Choroid plexus epithelial cell (primary cell): ENCODE results near the gene ENPP4.

Experiments used
- DNase-seq: peaks from one replicate; pipeline ENCODE4 v3.0.0-alpha.2; 2010; ENCODE audit warnings: low read depth
- H3K4me3 ChIP-seq: 2 replicates; pipeline ENCODE4 v1.5.1; 2011; ENCODE audit warnings: low read depth, mild to moderate bottlenecking, control low read depth, low read length, moderate library complexity
- TF ChIP-seq, protein P1 (sequence below): conservative IDR thresholded peaks from 2 replicates; pipeline ENCODE4 v1.5.1; 2011; ENCODE audit warnings: low read depth, mild to moderate bottlenecking, control low read depth, inconsistent platforms, low read length, moderate library complexity

Gene ENPP4

DNA sequence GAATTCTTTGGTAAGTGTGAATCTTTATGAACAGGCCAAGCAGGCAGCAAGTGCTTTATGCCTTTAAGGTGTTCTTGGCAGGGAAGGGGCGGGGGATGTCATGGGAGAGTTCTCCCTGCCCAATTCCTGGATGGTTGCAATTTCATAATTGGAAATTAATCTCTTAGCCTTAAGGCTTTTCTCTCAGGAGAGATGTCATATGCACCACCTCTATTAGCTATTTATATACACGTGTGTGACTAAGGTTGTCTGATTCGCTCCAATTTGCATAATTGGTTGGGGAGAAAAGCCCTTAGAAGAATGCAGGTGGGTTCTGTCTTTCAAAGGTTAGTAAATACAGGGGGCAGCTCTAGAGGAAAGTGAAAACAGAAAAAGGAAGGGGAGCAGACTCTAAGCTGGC lies 46.2 kb downstream of the ENPP4 start:
- no peak for DNase-seq
- TF ChIP-seq, protein P1, sequence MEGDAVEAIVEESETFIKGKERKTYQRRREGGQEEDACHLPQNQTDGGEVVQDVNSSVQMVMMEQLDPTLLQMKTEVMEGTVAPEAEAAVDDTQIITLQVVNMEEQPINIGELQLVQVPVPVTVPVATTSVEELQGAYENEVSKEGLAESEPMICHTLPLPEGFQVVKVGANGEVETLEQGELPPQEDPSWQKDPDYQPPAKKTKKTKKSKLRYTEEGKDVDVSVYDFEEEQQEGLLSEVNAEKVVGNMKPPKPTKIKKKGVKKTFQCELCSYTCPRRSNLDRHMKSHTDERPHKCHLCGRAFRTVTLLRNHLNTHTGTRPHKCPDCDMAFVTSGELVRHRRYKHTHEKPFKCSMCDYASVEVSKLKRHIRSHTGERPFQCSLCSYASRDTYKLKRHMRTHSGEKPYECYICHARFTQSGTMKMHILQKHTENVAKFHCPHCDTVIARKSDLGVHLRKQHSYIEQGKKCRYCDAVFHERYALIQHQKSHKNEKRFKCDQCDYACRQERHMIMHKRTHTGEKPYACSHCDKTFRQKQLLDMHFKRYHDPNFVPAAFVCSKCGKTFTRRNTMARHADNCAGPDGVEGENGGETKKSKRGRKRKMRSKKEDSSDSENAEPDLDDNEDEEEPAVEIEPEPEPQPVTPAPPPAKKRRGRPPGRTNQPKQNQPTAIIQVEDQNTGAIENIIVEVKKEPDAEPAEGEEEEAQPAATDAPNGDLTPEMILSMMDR: no peak
- H3K4me3 ChIP-seq: no peak overlapping the region

DNA sequence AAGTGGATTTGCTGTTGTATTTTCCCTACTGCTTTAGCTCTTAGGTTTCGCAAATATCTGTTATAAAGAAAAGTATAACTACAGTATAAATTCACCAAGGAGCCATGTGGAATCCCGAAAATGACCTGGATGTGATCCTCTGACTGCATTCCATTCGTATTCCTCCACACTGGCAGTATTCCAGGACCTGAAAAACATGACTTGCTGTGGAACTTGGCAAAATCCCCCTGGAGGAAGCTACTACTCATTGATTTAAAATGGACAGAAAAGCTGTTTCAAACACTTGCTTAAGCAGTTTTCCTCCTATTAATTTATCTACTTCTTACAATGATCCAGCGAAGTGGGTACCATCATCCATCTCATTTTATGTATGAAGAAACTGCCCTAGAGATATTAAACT lies 54.3 kb downstream of the ENPP4 start:
- TF ChIP-seq, protein P1: peak; percentile 27
- DNase-seq: peak; percentile 89
- H3K4me3 ChIP-seq: no peak overlapping the region

DNA sequence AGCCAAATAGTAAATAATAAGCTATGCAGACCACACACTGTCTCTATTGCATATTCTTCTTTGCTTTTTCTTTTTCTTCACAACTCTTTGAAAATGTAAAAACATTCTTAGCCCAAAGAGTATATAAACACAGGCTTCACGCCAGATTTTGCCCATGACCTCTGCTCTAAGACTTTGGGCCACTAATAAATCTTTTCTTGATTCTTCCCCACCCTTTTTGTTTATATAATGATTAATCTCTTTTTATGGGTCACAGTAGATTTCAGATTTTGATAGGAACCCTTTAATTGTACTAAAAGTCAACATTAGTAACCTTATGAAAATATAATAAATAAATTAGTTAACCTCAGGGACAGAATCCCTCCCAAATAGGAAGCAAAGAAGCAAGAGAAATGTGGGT lies 56.8 kb downstream of the ENPP4 start:
- TF ChIP-seq, protein P1: no peak
- no peak overlapping the region for H3K4me3 ChIP-seq
- peak; percentile 7 for DNase-seq

DNA sequence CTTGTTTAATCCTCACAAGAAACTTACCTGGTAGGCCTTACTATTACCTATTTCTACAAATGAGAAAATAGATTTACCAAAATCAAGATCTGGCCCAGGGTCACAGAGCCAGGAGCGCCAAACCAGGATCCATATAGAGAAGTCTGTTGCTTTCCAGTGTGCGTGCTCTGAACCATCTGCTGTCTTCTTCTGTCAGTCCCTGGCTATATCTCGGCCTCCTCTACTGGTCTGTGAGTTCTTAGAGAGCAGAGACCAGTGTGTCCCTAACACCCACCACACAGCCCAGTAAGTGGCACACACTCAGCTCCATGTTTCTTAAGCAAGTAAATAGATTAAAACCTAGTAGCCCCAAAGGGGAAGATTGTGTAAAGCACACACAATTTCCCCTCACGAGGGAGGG lies 59.9 kb downstream of the ENPP4 start:
- no peak for DNase-seq
- H3K4me3 ChIP-seq: no peak overlapping the region
- TF ChIP-seq, protein P1: no peak

DNA sequence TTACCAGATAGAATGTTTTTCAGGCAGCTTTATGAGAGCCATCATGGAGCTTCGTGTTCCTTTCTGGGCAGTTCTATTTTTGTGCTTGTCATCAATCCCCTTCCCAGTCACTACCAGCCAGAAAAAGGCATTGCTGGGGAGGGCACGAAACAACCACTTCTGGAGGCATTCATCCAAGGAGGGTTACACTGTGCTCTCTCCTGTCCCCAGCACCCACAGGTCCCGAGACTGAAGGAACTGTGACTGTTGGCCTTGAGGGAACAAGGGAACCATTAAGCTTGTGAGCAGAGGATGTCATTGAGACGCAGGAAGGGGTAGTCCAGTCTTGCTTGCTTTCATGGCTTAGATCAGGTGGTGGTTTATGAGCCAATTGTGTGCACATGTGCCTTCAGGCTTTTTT lies 61.1 kb downstream of the ENPP4 start:
- no peak overlapping the region for H3K4me3 ChIP-seq
- DNase-seq: no peak
- TF ChIP-seq, protein P1: no peak

DNA sequence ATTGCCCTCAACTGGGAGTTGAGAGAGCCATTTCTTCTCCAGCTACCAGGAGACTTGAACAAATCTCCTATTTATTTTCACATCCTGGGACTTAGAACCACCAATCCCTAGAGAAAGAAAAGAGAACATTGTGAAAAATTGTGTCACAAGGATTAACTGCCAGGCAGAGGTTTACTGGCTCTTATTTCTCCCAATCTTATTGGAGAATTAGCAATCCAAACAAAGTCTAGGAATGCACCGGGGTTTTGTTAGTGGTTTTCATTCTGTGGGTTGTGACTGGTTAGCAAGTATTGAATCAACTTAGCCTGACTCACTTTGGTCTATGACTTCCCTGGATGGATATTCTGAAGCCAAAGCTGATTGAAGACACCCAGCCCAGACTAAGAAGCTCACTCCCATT lies 62.2 kb downstream of the ENPP4 start:
- H3K4me3 ChIP-seq: no peak overlapping the region
- TF ChIP-seq, protein P1: no peak
- DNase-seq: peak; percentile 76
